NCI-H2107 treated with DMSO at 0.1 percent for 48 hours (cell line): ENCODE data around the gene ROBO4.

Experiments used
- DNase-seq: peaks from one replicate; lab custom pipeline; 2025; ENCODE audit not compliant: unreplicated experiment; lab: John Stamatoyannopoulos, UW

ROBO4 gene

GRCh38 chr11:124897674-124898262 is at the start of gene ROBO4:
ROBO4 (minus strand) TSS chr11:124897865; CDS start chr11:124897795, 70 bp downstream.
- DNase-seq = no peak

GRCh38 chr11:124946735-124947141 is 49.1 kb upstream of the ROBO4 start:
- no peak for DNase-seq

GRCh38 chr11:124945826-124946225 is 48.2 kb upstream of the ROBO4 start:
- no peak for DNase-seq

- no peak for DNase-seq
Observed at GRCh38 chr11:124944565-124944964, 46.9 kb upstream of the ROBO4 start.

GRCh38 chr11:124943741-124944140 is 46.1 kb upstream of the ROBO4 start:
- DNase-seq = no peak

GRCh38 chr11:124943254-124943616 is 45.6 kb upstream of the ROBO4 start:
- DNase-seq = no peak

GRCh38 chr11:124942466-124943253 is 45.0 kb upstream of the ROBO4 start:
- no peak for DNase-seq

GRCh38 chr11:124941703-124942102 is 44.0 kb upstream of the ROBO4 start:
- no peak for DNase-seq

GRCh38 chr11:124938970-124939369 is 41.3 kb upstream of the ROBO4 start:
- DNase-seq = no peak

- DNase-seq = no peak
Observed at GRCh38 chr11:124938206-124938765, 40.6 kb upstream of the ROBO4 start.

- no peak for DNase-seq
Observed at GRCh38 chr11:124937336-124937935, 39.8 kb upstream of the ROBO4 start.

GRCh38 chr11:124935548-124936514 is 38.2 kb upstream of the ROBO4 start, which contains the start of gene HEPACAM:
HEPACAM (minus strand) TSS chr11:124936047; CDS start chr11:124936006, 41 bp downstream.
- DNase-seq = no peak

- no peak for DNase-seq
Observed at GRCh38 chr11:124934862-124935547, 37.3 kb upstream of the ROBO4 start.

GRCh38 chr11:124930799-124931198 is 33.1 kb upstream of the ROBO4 start:
- DNase-seq = no peak

- DNase-seq = no peak
Observed at GRCh38 chr11:124928942-124929665, 31.4 kb upstream of the ROBO4 start.

GRCh38 chr11:124923296-124923695 is 25.6 kb upstream of the ROBO4 start:
- no peak for DNase-seq

GRCh38 chr11:124922831-124923230 is 25.2 kb upstream of the ROBO4 start:
- no peak for DNase-seq

- peak; percentile 0 for DNase-seq
Observed at GRCh38 chr11:124920870-124921609, 23.4 kb upstream of the ROBO4 start.

GRCh38 chr11:124920356-124920755 is 22.7 kb upstream of the ROBO4 start:
- DNase-seq = no peak
